Psoas muscle (tissue), 8 donors: ENCODE measurements around the gene STS. TPM values are rescaled to one million over a fixed set of nuclear protein-coding genes. Genes with fewer than 3 reads are reported as not detected.

Experiments used
- ATAC-seq, 4 donors: fragments of 200-7000 bp; cut with Tn5 transposase; one replicate each; pipeline ENCODE4 v1.9.1; 2020; ENCODE audit warnings: moderate library complexity in 3 of 4, mild to moderate bottlenecking in 2 of 4
- DNase-seq, 2 donors: peaks; one replicate each; pipeline ENCODE4 v3.0.0-alpha.2; 2020
- H3K27ac ChIP-seq: fragments of 200-600 bp; one replicate; pipeline ENCODE4 v1.8.0; 2022
- H3K27me3 ChIP-seq, 3 donors: fragments of 200-600 bp in 1 of 3; one replicate each; pipeline versions ENCODE4 v1.6.1 to v1.8.0; 2013 to 2022; ENCODE audit warnings: low read length in 2 of 3, mild to moderate bottlenecking in 2 of 3, moderate library complexity in 1 of 3; ENCODE audit not compliant: insufficient read depth in 3 of 3
- H3K36me3 ChIP-seq, 2 donors: fragments of 200-600 bp in 1 of 2; one replicate each; pipeline versions ENCODE4 v1.6.1 to v1.8.0; 2013 to 2022; ENCODE audit warnings: low read depth in 1 of 2, mild to moderate bottlenecking in 1 of 2, moderate library complexity in 1 of 2; ENCODE audit not compliant: insufficient read depth in 1 of 2
- H3K4me1 ChIP-seq: fragments of 200-600 bp; one replicate; pipeline ENCODE4 v1.8.0; 2022
- H3K4me3 ChIP-seq: fragments of 200-600 bp; one replicate; pipeline ENCODE4 v1.8.0; 2022; ENCODE audit warnings: mild to moderate bottlenecking
- H3K9me3 ChIP-seq: fragments of 200-600 bp; one replicate; pipeline ENCODE4 v1.8.0; 2022
- WGBS, 3 donors: extraction: QIAGEN DNeasy Blood & Tissue Kit; methylation state at CpG; one replicate each; pipeline versions ENCODE4 v1.1.6 to v1.1.7; 2013; 5-methylcytosine and 5-hydroxymethylcytosine counted together
- intact Hi-C, 2 donors: fragments of 100-400 bp; cut with DNase I; formaldehyde crosslinking; loops; one replicate each; pipeline versions ENCODE4 v1.11.0 to v1.14.2; 2022
- polyA plus RNA-seq, 3 donors: library from polyadenylated mRNA; stranded (reverse); fragments of 200-250 nt; gene quantifications; one replicate each; pipeline ENCODE4 v1.2.3, GENCODE V29; 2013
- total RNA-seq, 4 donors: library from RNA; stranded (reverse); fragmentation: NEBNext Ultra II Directional in 2 of 4; extraction: Animal tissue kit (Norgen Biotek cat#: 25700) in 2 of 4; gene quantifications; one replicate each; pipeline versions ENCODE4 v1.2.1 to v1.2.4, GENCODE V29; 2021 to 2023
- TF ChIP-seq, protein P1 (sequence below): fragments of 200-600 bp; IDR thresholded peaks from one replicate; pipeline ENCODE4 v1.8.0; 2022; ENCODE audit warnings: antibody characterized with exemption
- donor health status: healthy with polysubstance abuse.
- donor health status: DM: no; HTN: no; CAD: no; lungs with moderate emphysema.
- donor health status: Bipolar disorder and iron deficiency.
- donor health status: healthy.
- donor health status: DM: yes; HTN: yes; CAD: no.
- donor health status: DM: no; HTN: no; CAD: no.
- donor health status: DM: no; HTN: no; CAD: no.
- donor health status: DM: yes; HTN: yes; CAD: no.

The STS gene
- total and polyA plus RNA-seq, 7 donors, result 2.3 to 14.3 (median 4.6) TPM

DNA sequence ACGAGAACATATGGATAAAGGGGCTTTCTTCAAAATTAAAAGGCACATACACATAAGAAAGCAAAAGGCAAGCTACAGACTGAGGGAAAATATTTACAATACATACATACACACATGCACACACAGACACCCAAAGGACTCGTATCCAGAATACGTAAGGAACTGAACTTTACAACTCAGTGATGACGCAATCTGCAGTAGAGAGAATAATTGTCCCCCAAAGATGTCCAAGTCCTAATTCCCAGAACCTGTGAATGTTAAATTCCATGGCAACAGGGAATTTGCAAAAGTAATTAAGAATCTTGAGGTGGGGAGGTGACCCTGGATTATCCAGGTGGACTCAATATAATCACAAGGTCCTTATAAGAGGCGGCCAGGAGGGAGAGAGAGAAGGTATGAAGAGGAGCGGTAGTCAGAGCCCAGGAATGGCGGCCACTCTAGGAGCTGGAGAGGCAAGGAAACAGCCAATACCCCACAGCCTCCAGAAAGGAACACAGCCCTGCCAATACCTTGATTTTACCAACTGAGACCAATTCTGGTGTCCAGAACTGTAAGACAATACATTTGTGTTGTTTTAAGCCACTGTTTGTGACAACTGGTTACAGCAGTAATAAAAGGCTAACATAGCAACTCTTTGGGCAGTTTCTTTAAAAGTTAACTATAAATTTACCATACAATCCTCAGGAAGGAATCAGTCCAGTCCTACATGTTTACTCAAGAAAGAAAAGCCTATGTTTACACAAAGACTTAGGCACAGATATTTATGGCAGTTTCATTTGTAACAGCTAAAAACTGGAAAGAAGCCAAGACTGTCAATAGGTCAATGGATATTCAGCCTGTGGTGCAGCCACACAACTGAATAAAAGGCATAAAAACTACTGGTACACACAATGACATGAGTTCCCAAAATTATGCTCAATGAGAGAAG, 27.3 kb upstream of the STS start:
- DNase-seq (no peak), ATAC-seq (peak in 1 of 4 donors; percentile 25)
- Histone ChIP-seq H3K27me3 (no peaks in the 10 kb centered on the region), H3K36me3 (no peaks in the 10 kb centered on the region), H3K9me3 (no peaks in the 10 kb centered on the region), H3K4me1 (peaks cover 52% of the 10 kb centered on the region), H3K27ac (no peak overlapping the region), H3K4me3 (no peak overlapping the region)
- TF ChIP-seq, protein P1, sequence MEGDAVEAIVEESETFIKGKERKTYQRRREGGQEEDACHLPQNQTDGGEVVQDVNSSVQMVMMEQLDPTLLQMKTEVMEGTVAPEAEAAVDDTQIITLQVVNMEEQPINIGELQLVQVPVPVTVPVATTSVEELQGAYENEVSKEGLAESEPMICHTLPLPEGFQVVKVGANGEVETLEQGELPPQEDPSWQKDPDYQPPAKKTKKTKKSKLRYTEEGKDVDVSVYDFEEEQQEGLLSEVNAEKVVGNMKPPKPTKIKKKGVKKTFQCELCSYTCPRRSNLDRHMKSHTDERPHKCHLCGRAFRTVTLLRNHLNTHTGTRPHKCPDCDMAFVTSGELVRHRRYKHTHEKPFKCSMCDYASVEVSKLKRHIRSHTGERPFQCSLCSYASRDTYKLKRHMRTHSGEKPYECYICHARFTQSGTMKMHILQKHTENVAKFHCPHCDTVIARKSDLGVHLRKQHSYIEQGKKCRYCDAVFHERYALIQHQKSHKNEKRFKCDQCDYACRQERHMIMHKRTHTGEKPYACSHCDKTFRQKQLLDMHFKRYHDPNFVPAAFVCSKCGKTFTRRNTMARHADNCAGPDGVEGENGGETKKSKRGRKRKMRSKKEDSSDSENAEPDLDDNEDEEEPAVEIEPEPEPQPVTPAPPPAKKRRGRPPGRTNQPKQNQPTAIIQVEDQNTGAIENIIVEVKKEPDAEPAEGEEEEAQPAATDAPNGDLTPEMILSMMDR, result no peak
- intact Hi-C loops, result no loop called here
- 85 to 89% (median 86%) methylated on average over 7 of the region's 7 CpGs for WGBS, 3 donors

DNA sequence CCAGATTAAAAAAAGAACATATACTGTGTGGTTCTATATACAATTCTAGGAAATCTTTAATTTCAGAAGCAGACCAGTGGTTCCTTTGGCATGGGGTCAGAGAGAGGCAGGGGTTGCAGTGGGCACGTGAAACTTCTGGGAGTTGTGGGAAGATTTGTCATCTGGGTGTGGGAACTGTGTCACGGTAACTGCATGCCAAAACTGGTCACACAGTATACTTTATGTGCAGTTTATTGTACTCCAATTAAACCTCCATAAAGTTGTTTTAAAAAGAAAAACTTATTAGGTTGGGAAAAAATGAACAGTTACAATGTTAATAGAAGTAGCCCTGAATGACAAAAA, 26.7 kb upstream of the STS start:
- DNase-seq, result no peak
- intact Hi-C loops, result no loop called here
- no peaks in the 10 kb centered on the region for H3K36me3 ChIP-seq
- no peak overlapping the region for H3K4me3 ChIP-seq
- no peaks in the 10 kb centered on the region for H3K27me3 ChIP-seq
- H3K9me3 ChIP-seq, result no peaks in the 10 kb centered on the region
- no peak overlapping the region for H3K27ac ChIP-seq
- WGBS, 3 donors, result 21 to 30% (median 28%) methylated on average over 2 of the region's 2 CpGs
- TF ChIP-seq, protein P1, result no peak
- peaks cover 46% of the 10 kb centered on the region for H3K4me1 ChIP-seq
- ATAC-seq, result peak in 1 of 4 donors; percentile 44

DNA sequence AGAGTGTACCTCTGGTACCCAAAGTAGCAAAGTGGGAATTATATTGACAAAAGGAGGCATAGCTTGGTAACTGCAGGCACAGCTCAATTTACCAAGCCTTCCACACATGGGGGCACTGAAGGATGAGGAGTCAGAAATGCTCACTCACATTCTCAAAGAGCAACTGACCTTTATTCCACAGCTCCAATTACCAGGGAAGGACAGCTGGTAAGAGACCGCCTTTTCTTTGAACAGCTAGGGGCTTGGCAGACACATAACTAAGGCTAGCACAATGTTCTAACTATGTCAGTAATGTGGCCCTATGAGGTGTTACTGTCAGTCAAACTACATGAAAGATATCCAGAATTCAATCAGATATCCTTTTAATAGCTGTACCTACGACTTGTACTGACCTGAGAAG, 20.5 kb upstream of the STS start:
- H3K4me3 ChIP-seq, result no peak overlapping the region
- H3K27me3 ChIP-seq, result no peaks in the 10 kb centered on the region
- no peaks in the 10 kb centered on the region for H3K36me3 ChIP-seq
- TF ChIP-seq, protein P1, result no peak
- 26 to 50% (median 44%) methylated on average over 2 of the region's 2 CpGs for WGBS, 3 donors
- peaks cover 18% of the 10 kb centered on the region for H3K4me1 ChIP-seq
- peak overlapping the region; percentile 46 for H3K27ac ChIP-seq
- intact Hi-C loops, result no loop called here
- ATAC-seq (peak; percentile 96 to 98 (median 97)), DNase-seq (no peak)
- no peaks in the 10 kb centered on the region for H3K9me3 ChIP-seq

DNA sequence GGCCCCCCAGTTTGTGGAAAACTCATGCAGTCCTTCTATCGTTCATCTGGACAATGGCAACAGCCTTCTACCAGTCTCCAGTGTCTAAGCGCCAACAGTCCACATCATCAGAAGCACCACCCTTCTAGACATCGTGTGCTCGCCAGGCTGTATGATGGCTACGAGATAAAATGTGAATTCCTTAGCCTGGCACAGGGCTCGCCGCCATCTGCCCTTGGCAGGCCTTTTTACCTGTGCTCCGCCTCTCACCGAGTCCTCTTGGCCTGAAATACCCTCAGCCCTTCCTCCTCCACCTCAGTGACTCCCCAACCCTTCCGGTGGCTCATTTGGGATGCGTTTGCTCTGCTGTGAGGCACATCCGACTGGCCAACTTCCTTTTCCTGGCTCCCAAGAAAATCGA, 15.9 kb upstream of the STS start:
- Histone ChIP-seq H3K9me3 (no peaks in the 10 kb centered on the region), H3K4me3 (no peak overlapping the region), H3K27me3 (no peaks in the 10 kb centered on the region), H3K36me3 (no peaks in the 10 kb centered on the region), H3K4me1 (peaks cover 31% of the 10 kb centered on the region), H3K27ac (no peak overlapping the region)
- TF ChIP-seq, protein P1, result no peak
- no peak for ATAC-seq
- 86 to 91% (median 89%) methylated on average over 12 to 13 of the region's 13 CpGs for WGBS, 3 donors
- no peak for DNase-seq
- intact Hi-C loops, result no loop called here
